Astrocyte of the spinal cord (primary cell): Measurements from ENCODE around the gene PRDM16.
A peak's percentile ranks its signal among the peaks of the same experiment; 100 is the strongest.
"Not testable (repeated sequence)": the region's sequence is repeated elsewhere in the genome, so short reads cannot be mapped to it uniquely, and the experiment has no call there.

ENCODE experiments used
- DNase-seq: peaks from one replicate; pipeline ENCODE4 v3.0.0; 2011; ENCODE audit warnings: low read depth, low spot score
- H3K4me3 ChIP-seq: 2 replicates; pipeline ENCODE4 v1.5.1; 2011; ENCODE audit warnings: low read depth, mild to moderate bottlenecking, low read length, moderate library complexity
- CTCF ChIP-seq: IDR thresholded peaks from 2 replicates; pipeline ENCODE4 v1.5.1; 2012; ENCODE audit warnings: low read depth, mild to moderate bottlenecking, low read length, inconsistent platforms
- in situ Hi-C: cut with HindIII; loops from 2 replicates; pipeline ENCODE4 v1.10.0; 2017; ENCODE audit warnings: low sequenced_read_pairs

PRDM16 gene

DNA sequence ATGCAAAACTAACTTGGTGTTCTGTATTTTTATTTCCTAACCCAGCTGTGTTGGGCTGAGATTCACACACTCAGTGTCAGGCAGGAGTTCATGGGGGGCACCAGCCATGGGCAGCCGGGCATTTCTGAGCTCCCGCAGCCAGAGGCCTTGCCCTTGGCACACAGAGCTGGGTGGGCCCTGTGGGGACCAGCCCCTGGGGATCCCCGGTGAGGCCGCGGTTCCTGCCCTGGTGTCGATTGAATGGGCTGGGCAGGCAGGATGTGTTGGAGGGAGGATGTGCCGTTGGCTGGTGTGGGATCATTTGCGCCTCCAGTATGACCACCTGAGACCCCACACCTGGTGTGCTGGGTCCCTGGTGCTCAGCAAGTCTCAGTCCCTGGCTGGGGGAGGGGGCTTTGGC, 91.0 kb downstream of the PRDM16 start:
- no peak for DNase-seq
- in situ Hi-C loops = no loop called here
- no peak overlapping the region for H3K4me3 ChIP-seq
- no peak for TF ChIP-seq CTCF

- H3K4me3 ChIP-seq = no peak overlapping the region
- in situ Hi-C loops = no loop called here
- no peak for TF ChIP-seq CTCF
- DNase-seq = no peak
Measured at GRCh38 chr1:3160647-3161145, 91.7 kb downstream of the PRDM16 start.

- in situ Hi-C loops = no loop called here
- no peak for TF ChIP-seq CTCF
- no peak overlapping the region for H3K4me3 ChIP-seq
- DNase-seq = peak; percentile 8
Measured at GRCh38 chr1:3161176-3161840, 92.3 kb downstream of the PRDM16 start.

GRCh38 chr1:3162322-3162882, 93.4 kb downstream of the PRDM16 start:
- DNase-seq = peak; percentile 31
- no peak overlapping the region for H3K4me3 ChIP-seq
- in situ Hi-C loops = no loop called here
- TF ChIP-seq CTCF = no peak

DNA sequence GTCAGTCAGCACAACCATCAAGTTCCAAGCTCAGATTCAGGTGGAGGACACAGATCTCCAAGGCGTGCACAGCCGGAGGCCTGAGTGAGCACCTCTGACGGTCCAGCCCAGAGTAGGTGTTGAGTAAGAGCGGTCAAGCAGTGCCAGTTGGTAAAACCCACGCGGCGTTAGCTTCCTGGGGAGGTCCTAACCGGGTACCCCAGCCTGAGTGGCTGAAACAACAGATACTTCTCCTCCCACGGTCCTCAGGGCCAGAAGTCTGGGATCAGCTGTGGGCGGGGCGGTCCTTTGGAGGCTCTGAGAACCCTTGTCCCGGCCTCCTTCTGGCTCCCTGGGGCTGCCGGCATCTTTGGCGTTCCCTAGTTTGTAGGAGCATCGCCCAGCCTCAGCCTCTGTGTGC, 94.4 kb downstream of the PRDM16 start:
- no peak for DNase-seq
- in situ Hi-C loops = no loop called here
- no peak overlapping the region for H3K4me3 ChIP-seq
- TF ChIP-seq CTCF = no peak

- H3K4me3 ChIP-seq = no peak overlapping the region
- DNase-seq = no peak
- in situ Hi-C loops = no loop called here
- no peak for TF ChIP-seq CTCF
Measured at GRCh38 chr1:3164671-3165070, 95.7 kb downstream of the PRDM16 start.

GRCh38 chr1:3165189-3165588, 96.2 kb downstream of the PRDM16 start:
- in situ Hi-C loops, H3K4me3 ChIP-seq, DNase-seq: not testable (repeated sequence)
